Esophagus squamous epithelium (tissue), 5 donors: ENCODE results near the gene SNX32. TPM values are rescaled to one million over a fixed set of nuclear protein-coding genes. Genes with fewer than 3 reads are reported as not detected.

Experiments used
- DNase-seq: peaks from one replicate; lab custom pipeline; 2025; lab: John Stamatoyannopoulos, UW
- H3K27ac ChIP-seq, 4 donors: fragments of 200-600 bp; sonication (generic); one replicate each; pipeline ENCODE4 v1.5.1; 2016 to 2019; ENCODE audit warnings: mild to moderate bottlenecking in 1 of 4
- H3K27me3 ChIP-seq, 4 donors: fragments of 200-600 bp; sonication (generic); 1 replicate in 3 of 4; 2 replicates in 1 of 4; pipeline versions ENCODE4 v1.5.1 to v1.6.0; 2017 to 2021; ENCODE audit warnings: antibody characterized with exemption in 1 of 4
- H3K36me3 ChIP-seq, 3 donors: fragments of 200-600 bp; sonication (generic); one replicate each; pipeline ENCODE4 v1.5.1; 2016 to 2019
- H3K4me1 ChIP-seq, 3 donors: fragments of 200-600 bp; sonication (generic); one replicate each; pipeline ENCODE4 v1.5.1; 2017 to 2019
- H3K4me3 ChIP-seq, 4 donors: fragments of 200-600 bp; sonication (generic); 1 replicate in 3 of 4; 2 replicates in 1 of 4; pipeline ENCODE4 v1.5.1; 2016 to 2019; ENCODE audit warnings: mild to moderate bottlenecking in 2 of 4, moderate library complexity in 1 of 4
- H3K9me3 ChIP-seq, 3 donors: fragments of 200-600 bp; sonication (generic); one replicate each; pipeline ENCODE4 v1.5.1; 2016 to 2019
- CTCF ChIP-seq, 6 experiments: fragments of 450-650 bp in 4 of 6; fragments of 200-600 bp in 2 of 6; sonication (generic) in 2 of 6; IDR thresholded peaks; one replicate each; pipeline ENCODE4 v1.5.1; 2016 to 2019; ENCODE audit warnings: antibody characterized with exemption in 6 of 6, mild to moderate bottlenecking in 4 of 6, moderate library complexity in 4 of 6
- POLR2A ChIP-seq, 4 donors: fragments of 450-650 bp; IDR thresholded peaks; one replicate each; pipeline ENCODE4 v1.6.1; 2017; ENCODE audit warnings: antibody characterized with exemption in 4 of 4, mild to moderate bottlenecking in 4 of 4, moderate library complexity in 3 of 4
- WGBS, 2 donors: methylation state at CpG; one replicate each; pipeline ENCODE4 v1.1.5; 2018; 5-methylcytosine and 5-hydroxymethylcytosine counted together
- intact Hi-C: fragments of 100-400 bp; cut with DNase I; formaldehyde crosslinking; loops from one replicate; pipeline ENCODE4 v1.15.0; 2022
- total RNA-seq, 4 donors: library from RNA; depleted of rRNA; stranded (reverse); fragments of >200 nt; gene quantifications; one replicate each; pipeline ENCODE4 v1.1.0, GENCODE V29; 2016
- donor health status: DM: yes; HTN: yes; CAD: no.

The SNX32 gene
- total RNA-seq, 4 donors from 2014 or later, result 0.38 TPM; not detected in 3

- Histone ChIP-seq H3K27ac (peak overlapping the region; percentile 96 to 98 (median 97)), H3K9me3 (no peaks in the 10 kb centered on the region), H3K4me3 (peak overlapping the region; percentile 83 to 94 (median 86)), H3K27me3 (no peaks in the 10 kb centered on the region), H3K4me1 (peaks cover 17 to 56% (median 21%) of the 10 kb centered on the region in 3 donors), H3K36me3 (peaks cover 17 to 52% (median 39%) of the 10 kb centered on the region in 3 donors)
- DNase-seq, result no peak
- no peak for TF ChIP-seq POLR2A (IDR thresholded peaks at IDR 0.05)
- TF ChIP-seq CTCF (IDR thresholded peaks at IDR 0.05), result no peak
- 72 to 73% methylated on average over 5 of the region's 13 CpGs for WGBS, 2 donors
- intact Hi-C loops, result no loop called here
Measured at GRCh38 chr11:65861533-65862183, 27.9 kb downstream of the SNX32 start.

- no peak overlapping the region for H3K4me3 ChIP-seq
- intact Hi-C loops, result no loop called here
- peak overlapping the region in 3 of 4 donors; percentile 96 to 98 (median 97) for H3K27ac ChIP-seq
- 92 to 100% methylated on average over 1 to 3 of the region's 5 CpGs for WGBS, 2 donors
- no peaks in the 10 kb centered on the region for H3K9me3 ChIP-seq
- H3K4me1 ChIP-seq, result peaks cover 16 to 52% (median 19%) of the 10 kb centered on the region in 3 donors
- no peak for DNase-seq
- peaks cover 17 to 58% (median 39%) of the 10 kb centered on the region in 3 donors for H3K36me3 ChIP-seq
- no peaks in the 10 kb centered on the region for H3K27me3 ChIP-seq
- no peak for TF ChIP-seq CTCF (IDR thresholded peaks at IDR 0.05)
- TF ChIP-seq POLR2A (IDR thresholded peaks at IDR 0.05), result no peak
Measured at GRCh38 chr11:65862191-65862735, 28.5 kb downstream of the SNX32 start.

GRCh38 chr11:65862941-65863888 lies 29.5 kb downstream of the SNX32 start:
- TF ChIP-seq POLR2A (IDR thresholded peaks at IDR 0.05) (no peak), CTCF (IDR thresholded peaks at IDR 0.05) (no peak)
- Histone ChIP-seq H3K36me3 (peaks cover 17 to 68% (median 39%) of the 10 kb centered on the region in 3 donors), H3K27me3 (no peaks in the 10 kb centered on the region), H3K27ac (no peak overlapping the region), H3K9me3 (no peaks in the 10 kb centered on the region), H3K4me3 (no peak overlapping the region), H3K4me1 (peaks cover 16 to 57% (median 19%) of the 10 kb centered on the region in 3 donors)
- intact Hi-C loops, result no loop called here
- 83 to 94% methylated on average over 13 to 18 of the region's 24 CpGs for WGBS, 2 donors
- DNase-seq, result no peak

DNA sequence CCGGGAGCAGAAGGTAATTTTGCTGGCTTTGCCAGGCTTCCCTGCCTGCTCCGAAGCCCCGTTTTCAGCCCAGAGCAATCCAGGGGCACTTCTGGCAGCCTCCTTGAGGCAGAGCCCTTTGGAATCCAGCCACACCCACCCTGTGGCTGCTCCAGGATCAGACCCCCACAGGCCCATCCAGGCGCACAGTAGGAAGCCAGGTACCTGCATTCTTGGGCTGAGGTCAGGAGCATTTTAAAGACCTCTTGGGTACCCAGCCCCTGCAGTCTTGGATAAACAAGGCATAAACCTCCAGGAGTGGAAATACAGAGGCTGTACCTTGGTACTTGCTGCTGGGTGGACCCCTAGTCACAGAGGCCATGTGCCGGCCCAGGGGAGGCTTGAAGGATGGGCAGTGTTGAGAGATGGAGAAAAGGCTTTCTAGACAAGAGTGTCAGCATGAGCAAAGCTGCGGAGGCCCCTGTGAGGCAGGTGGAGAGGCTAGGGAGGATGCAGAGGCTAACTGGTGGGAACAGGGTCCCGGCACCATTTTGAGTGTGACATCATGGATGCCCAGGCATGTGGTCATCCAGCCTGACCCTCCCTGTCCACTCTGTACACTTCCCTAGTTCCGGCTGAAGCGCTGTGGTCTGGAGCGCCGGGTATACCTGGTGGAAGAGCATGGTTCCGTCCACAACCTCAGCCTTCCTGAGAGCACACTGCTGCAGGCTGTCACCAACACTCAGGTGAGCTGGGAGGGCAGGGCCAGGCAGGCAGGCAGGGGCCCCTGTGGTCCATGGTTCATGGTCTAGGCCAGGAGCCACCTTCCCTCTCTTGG lies 30.3 kb downstream of the SNX32 start:
- TF ChIP-seq POLR2A (IDR thresholded peaks at IDR 0.05) (no peak), CTCF (IDR thresholded peaks at IDR 0.05) (no peak)
- no peaks in the 10 kb centered on the region for H3K27me3 ChIP-seq
- peaks cover 16 to 49% (median 17%) of the 10 kb centered on the region in 3 donors for H3K4me1 ChIP-seq
- 56 to 81% methylated on average over 3 to 8 of the region's 12 CpGs for WGBS, 2 donors
- peaks cover 17 to 69% (median 39%) of the 10 kb centered on the region in 3 donors for H3K36me3 ChIP-seq
- intact Hi-C loops, result no loop called here
- H3K4me3 ChIP-seq, result no peak overlapping the region
- H3K27ac ChIP-seq, result no peak overlapping the region
- no peaks in the 10 kb centered on the region for H3K9me3 ChIP-seq
- DNase-seq, result no peak
